Measurements from ENCODE around the gene F2RL2. TPM values are rescaled to one million over a fixed set of nuclear protein-coding genes. Genes with fewer than 3 reads are reported as not detected.

The F2RL2 gene
- total and polyA plus RNA-seq, 10 of the 15 experiments (the other 5 are each of a cell fraction or from before 2014, with no cell fraction given) = 0.03 to 0.24 (median 0.08) TPM; not detected in 5

DNA sequence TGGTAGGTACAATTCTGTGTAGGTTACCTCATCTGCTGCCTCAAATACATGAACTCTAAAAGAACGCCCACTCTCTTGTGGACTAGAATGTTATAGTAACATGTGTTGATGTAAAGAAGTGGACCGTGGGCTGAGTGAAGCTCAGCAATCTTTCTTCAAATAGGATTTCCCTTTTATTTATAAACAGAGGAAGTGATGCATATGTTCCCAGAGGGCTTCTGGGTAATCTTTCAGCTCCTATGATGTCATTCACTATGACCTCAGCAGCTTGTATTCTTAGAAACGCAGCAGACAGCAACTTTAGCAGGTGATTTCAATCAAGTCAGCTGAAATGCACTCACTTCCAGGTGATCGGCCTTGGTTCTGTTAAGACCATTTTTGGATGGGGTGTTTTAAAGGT lies 14.4 kb downstream of the F2RL2 start (continued):
- TF ChIP-seq EP300 (IDR thresholded peaks at IDR 0.05; ENCODE audit: borderline replicate concordance in 1 of 2, control insufficient read depth in 1 of 2, low read depth in 2 of 2, low read length in 2 of 2) (peak in 1 of 2 experiments; percentile 23; a peak in 1 of 4 replicates), CREM (IDR thresholded peaks at IDR 0.05; ENCODE audit: low read depth) (peak; percentile 91), TCF12 (IDR thresholded peaks at IDR 0.05; ENCODE audit: low read depth, low read length) (no peak), RELA (IDR thresholded peaks at IDR 0.05; ENCODE audit: borderline replicate concordance, partially characterized antibody) (no peak), IRF4 (IDR thresholded peaks at IDR 0.05; ENCODE audit: low read depth, low read length) (no peak)
- TF ChIP-seq, protein P1, sequence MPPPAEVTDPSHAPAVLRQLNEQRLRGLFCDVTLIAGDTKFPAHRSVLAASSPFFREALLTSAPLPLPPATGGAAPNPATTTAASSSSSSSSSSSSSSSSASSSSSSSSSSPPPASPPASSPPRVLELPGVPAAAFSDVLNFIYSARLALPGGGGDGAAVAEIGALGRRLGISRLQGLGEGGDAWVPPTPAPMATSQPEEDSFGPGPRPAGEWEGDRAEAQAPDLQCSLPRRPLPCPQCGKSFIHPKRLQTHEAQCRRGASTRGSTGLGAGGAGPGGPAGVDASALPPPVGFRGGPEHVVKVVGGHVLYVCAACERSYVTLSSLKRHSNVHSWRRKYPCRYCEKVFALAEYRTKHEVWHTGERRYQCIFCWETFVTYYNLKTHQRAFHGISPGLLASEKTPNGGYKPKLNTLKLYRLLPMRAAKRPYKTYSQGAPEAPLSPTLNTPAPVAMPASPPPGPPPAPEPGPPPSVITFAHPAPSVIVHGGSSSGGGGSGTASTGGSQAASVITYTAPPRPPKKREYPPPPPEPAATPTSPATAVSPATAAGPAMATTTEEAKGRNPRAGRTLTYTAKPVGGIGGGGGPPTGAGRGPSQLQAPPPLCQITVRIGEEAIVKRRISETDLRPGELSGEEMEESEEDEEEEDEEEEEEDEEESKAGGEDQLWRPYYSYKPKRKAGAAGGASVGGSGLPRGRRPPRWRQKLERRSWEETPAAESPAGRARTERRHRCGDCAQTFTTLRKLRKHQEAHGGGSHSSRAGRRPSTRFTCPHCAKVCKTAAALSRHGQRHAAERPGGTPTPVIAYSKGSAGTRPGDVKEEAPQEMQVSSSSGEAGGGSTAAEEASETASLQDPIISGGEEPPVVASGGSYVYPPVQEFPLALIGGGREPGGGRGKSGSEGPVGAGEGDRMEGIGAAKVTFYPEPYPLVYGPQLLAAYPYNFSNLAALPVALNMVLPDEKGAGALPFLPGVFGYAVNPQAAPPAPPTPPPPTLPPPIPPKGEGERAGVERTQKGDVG (CRISPR knock-in tag; IDR thresholded peaks at IDR 0.05) = no peak

DNA sequence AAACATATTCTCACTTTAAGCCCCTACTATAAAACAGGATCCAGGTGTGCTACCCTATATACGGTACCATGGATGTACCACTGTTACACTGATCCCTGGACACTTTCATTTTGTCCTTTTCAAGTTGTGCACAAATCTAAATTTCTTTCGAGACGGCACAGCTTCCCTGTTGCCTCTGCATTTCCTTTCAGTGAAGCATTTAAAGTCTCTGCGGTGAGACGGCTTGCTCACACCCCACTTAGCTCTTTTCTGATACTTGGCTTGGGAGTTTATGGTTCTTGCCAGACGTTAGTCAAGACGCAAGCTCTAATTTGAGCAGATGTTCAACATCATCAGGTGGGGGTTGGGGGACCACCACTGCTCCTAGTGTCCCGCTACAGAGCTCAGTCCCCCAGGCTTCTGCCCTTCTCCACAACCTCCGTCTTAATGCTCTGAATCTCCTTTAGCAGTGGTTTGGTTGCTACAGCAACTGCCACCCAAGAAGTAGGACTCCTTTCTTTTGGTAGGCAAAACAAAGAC lies 15.8 kb downstream of the F2RL2 start:
- Histone ChIP-seq H3K4me2 (ENCODE audit: control insufficient read depth, insufficient read depth) (no peak overlapping the region), H3K9ac (ENCODE audit: control insufficient read depth, insufficient read depth, low read length) (no peak overlapping the region), H3K36me3 (ENCODE audit: control insufficient read depth in 2 of 2, insufficient read depth in 2 of 2, low read length in 1 of 2) (peaks cover 0 to 3% of the 10 kb centered on the region in 2 experiments; a peak in 1 of 4 replicates), H2AFZ (ENCODE audit: control insufficient read depth, low read depth, low read length) (no peak overlapping the region), H3K27ac (ENCODE audit: control insufficient read depth, insufficient read depth) (no peak overlapping the region), H3K4me1 (ENCODE audit: control insufficient read depth, insufficient read depth, low read length) (no peaks in the 10 kb centered on the region), H3K4me3 (no peak overlapping the region), H3K79me2 (ENCODE audit: control insufficient read depth, insufficient read depth, low read length) (no peaks in the 10 kb centered on the region), H4K20me1 (ENCODE audit: control insufficient read depth, insufficient read depth) (no peaks in the 10 kb centered on the region), H3K9me3 (replicated peaks; ENCODE audit: control insufficient read depth, insufficient read depth, low read length) (no peaks in the 10 kb centered on the region), H3K27me3 (replicated peaks in 1 of 2; ENCODE audit: control insufficient read depth in 2 of 2, insufficient read depth in 2 of 2, low read length in 1 of 2) (no peaks in the 10 kb centered on the region)
- ChIA-PET POLR2A (interaction anchor here (1.1 kb wide), 1 partner anchor 168 kb away, joined by 3 read pairs; no protein-coding TSS in a partner anchor), RAD21 (ENCODE audit: unreplicated experiment) (interaction anchor here (0.7 to 12.9 kb wide), 5 partner anchors 9 to 169 kb away, joined by 3 to 166 read pairs (median 3); no protein-coding TSS in a partner anchor), CTCF (interaction anchor here (0.9 to 2.6 kb wide), 6 partner anchors 24 to 211 kb away, joined by 3 to 17 read pairs (median 6); no protein-coding TSS in a partner anchor), SMC1A (ENCODE audit: uncharacterized antibody, unreplicated experiment) (interaction anchor here (0.5 to 4.7 kb wide), 8 partner anchors 20 to 205 kb away, joined by 3 to 44 read pairs (median 3); no protein-coding TSS in a partner anchor)
- intact Hi-C loops (cut with micrococcal nuclease; ENCODE audit: unreplicated experiment) = no loop called here
- ATAC-seq (no peak), FAIRE-seq (no peak), DNase-seq (ENCODE audit: low read depth, low spot score) (no peak)
- WGBS (ENCODE audit: insufficient coverage, insufficient replicate concordance, low lambda C conversion rate, missing lambda C conversion rate) = 29% methylated on average over 9 of the region's 9 CpGs
- in situ Hi-C loops (cut with MboI) = no loop called here
- no TSS peak for BruUV-seq (replicated peaks)
- no peak for TF ChIP-seq ZZZ3 (IDR thresholded peaks at IDR 0.05; ENCODE audit: control insufficient read depth, insufficient read length, low read depth)
- TF ChIP-seq, protein P2, sequence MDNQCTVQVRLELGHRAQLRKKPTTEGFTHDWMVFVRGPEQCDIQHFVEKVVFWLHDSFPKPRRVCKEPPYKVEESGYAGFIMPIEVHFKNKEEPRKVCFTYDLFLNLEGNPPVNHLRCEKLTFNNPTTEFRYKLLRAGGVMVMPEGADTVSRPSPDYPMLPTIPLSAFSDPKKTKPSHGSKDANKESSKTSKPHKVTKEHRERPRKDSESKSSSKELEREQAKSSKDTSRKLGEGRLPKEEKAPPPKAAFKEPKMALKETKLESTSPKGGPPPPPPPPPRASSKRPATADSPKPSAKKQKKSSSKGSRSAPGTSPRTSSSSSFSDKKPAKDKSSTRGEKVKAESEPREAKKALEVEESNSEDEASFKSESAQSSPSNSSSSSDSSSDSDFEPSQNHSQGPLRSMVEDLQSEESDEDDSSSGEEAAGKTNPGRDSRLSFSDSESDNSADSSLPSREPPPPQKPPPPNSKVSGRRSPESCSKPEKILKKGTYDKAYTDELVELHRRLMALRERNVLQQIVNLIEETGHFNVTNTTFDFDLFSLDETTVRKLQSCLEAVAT (IDR thresholded peaks at IDR 0.05) = no peak
- TF ChIP-seq, protein P3, sequence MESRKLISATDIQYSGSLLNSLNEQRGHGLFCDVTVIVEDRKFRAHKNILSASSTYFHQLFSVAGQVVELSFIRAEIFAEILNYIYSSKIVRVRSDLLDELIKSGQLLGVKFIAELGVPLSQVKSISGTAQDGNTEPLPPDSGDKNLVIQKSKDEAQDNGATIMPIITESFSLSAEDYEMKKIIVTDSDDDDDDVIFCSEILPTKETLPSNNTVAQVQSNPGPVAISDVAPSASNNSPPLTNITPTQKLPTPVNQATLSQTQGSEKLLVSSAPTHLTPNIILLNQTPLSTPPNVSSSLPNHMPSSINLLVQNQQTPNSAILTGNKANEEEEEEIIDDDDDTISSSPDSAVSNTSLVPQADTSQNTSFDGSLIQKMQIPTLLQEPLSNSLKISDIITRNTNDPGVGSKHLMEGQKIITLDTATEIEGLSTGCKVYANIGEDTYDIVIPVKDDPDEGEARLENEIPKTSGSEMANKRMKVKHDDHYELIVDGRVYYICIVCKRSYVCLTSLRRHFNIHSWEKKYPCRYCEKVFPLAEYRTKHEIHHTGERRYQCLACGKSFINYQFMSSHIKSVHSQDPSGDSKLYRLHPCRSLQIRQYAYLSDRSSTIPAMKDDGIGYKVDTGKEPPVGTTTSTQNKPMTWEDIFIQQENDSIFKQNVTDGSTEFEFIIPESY (IDR thresholded peaks at IDR 0.05) = no peak
- TF ChIP-seq HCFC1 (IDR thresholded peaks at IDR 0.05; ENCODE audit: low read length) = no peak
- no peak for TF ChIP-seq ZNF217 (IDR thresholded peaks at IDR 0.05)
